WTC11 (cell line): Measurements from ENCODE around the gene COL4A2. TPM values are rescaled to one million over a fixed set of nuclear protein-coding genes. Genes with fewer than 3 reads are reported as not detected.

ENCODE experiments used
- ATAC-seq: fragments of 200-7000 bp; cut with Tn5 transposase; 2 replicates; pipeline ENCODE4 v1.10.0; 2021; ENCODE audit warnings: mild to moderate bottlenecking, moderate library complexity
- CTCF ChIA-PET: fragments of 300-600 bp; sonication (Branson Sonifier 250); formaldehyde crosslinking; loops from one replicate; lab custom pipeline; 2021; ENCODE audit warnings: antibody characterized with exemption; lab: Charles Lee
- POLR2A ChIA-PET: fragments of 350-600 bp; sonication (Branson Sonifier 250); formaldehyde crosslinking; loops from one replicate; lab custom pipeline; 2021; ENCODE audit warnings: antibody characterized with exemption; lab: Charles Lee
- DNase-seq: peaks from one replicate; pipeline ENCODE4 v3.0.0; 2021; ENCODE audit warnings: low spot score
- H3K27ac Mint-ChIP-seq: 2 replicates; pipeline ENCODE4 v1.8.0; 2021; ENCODE audit warnings: mixed read lengths
- H3K27me3 Mint-ChIP-seq: 2 replicates; pipeline ENCODE4 v1.8.0; 2021; ENCODE audit warnings: low read depth, mild to moderate bottlenecking, moderate library complexity, mixed read lengths
- H3K36me3 Mint-ChIP-seq: 2 replicates; pipeline ENCODE4 v1.8.0; 2021; ENCODE audit warnings: mixed read lengths
- H3K4me1 Mint-ChIP-seq: 2 replicates; pipeline ENCODE4 v1.8.0; 2022; ENCODE audit warnings: mixed read lengths
- H3K4me3 Mint-ChIP-seq: 2 replicates; pipeline ENCODE4 v1.8.0; 2021; ENCODE audit warnings: mild to moderate bottlenecking, moderate library complexity, mixed read lengths
- H3K9me3 Mint-ChIP-seq: 2 replicates; pipeline ENCODE4 v1.8.0; 2021; ENCODE audit warnings: mixed read lengths
- CBFB ChIP-seq: sonication (generic); formaldehyde crosslinking; IDR thresholded peaks from 2 replicates; pipeline ENCODE4 v1.8.1; 2022; ENCODE audit warnings: mild to moderate bottlenecking, low read depth, missing genetic modification reagents
- CDX4 ChIP-seq: fragments of 250-450 bp; sonication (Bioruptor Pico); IDR thresholded peaks from 2 replicates; pipeline ENCODE4 v1.9.0; 2021; ENCODE audit warnings: moderate library complexity, mild to moderate bottlenecking, inconsistent platforms, borderline replicate concordance
- CREB1 ChIP-seq: sonication (generic); formaldehyde crosslinking; IDR thresholded peaks from 2 replicates; pipeline ENCODE4 v1.8.0; 2023; ENCODE audit warnings: mild to moderate bottlenecking, missing genetic modification reagents
- CREM ChIP-seq: sonication (generic); formaldehyde crosslinking; IDR thresholded peaks from 2 replicates; pipeline ENCODE4 v1.8.1; 2022; ENCODE audit warnings: mild to moderate bottlenecking, missing genetic modification reagents, moderate library complexity
- HMGA2 ChIP-seq: fragments of 250-450 bp; sonication (Bioruptor Pico); IDR thresholded peaks from 2 replicates; pipeline ENCODE4 v1.4.0; 2021; ENCODE audit warnings: mild to moderate bottlenecking, moderate library complexity
- JUN ChIP-seq: sonication (generic); formaldehyde crosslinking; IDR thresholded peaks from 2 replicates; pipeline ENCODE4 v1.8.0; 2023; ENCODE audit warnings: mild to moderate bottlenecking, missing genetic modification reagents
- KAT7 ChIP-seq: sonication (generic); formaldehyde crosslinking; IDR thresholded peaks from 2 replicates; pipeline ENCODE4 v1.8.1; 2023; ENCODE audit warnings: missing genetic modification reagents, mild to moderate bottlenecking, borderline replicate concordance
- NFYB ChIP-seq: sonication (generic); formaldehyde crosslinking; conservative IDR thresholded peaks from 2 replicates; pipeline ENCODE4 v1.8.0; 2022; ENCODE audit warnings: low read depth, missing genetic modification reagents
- NR1H2 ChIP-seq: sonication (generic); formaldehyde crosslinking; IDR thresholded peaks from 2 replicates; pipeline ENCODE4 v1.9.0; 2021; ENCODE audit warnings: mild to moderate bottlenecking, moderate library complexity, missing genetic modification reagents
- PREB ChIP-seq: sonication (generic); formaldehyde crosslinking; IDR thresholded peaks from 2 replicates; pipeline ENCODE4 v1.8.1; 2022; ENCODE audit warnings: mild to moderate bottlenecking, missing genetic modification reagents, moderate library complexity, borderline replicate concordance
- RORB ChIP-seq: fragments of 250-450 bp; sonication (Bioruptor Pico); IDR thresholded peaks from 2 replicates; pipeline ENCODE4 v1.9.0; 2021; ENCODE audit warnings: mild to moderate bottlenecking
- SMAD3 ChIP-seq: sonication (generic); formaldehyde crosslinking; IDR thresholded peaks from 2 replicates; pipeline ENCODE4 v1.8.0; 2022; ENCODE audit warnings: missing genetic modification reagents, mild to moderate bottlenecking, borderline replicate concordance
- ZNF317 ChIP-seq: sonication (generic); formaldehyde crosslinking; IDR thresholded peaks from 2 replicates; pipeline ENCODE4 v1.8.1; 2023; ENCODE audit warnings: low read depth, mild to moderate bottlenecking, moderate library complexity, missing genetic modification reagents, borderline replicate concordance
- ZNF425 ChIP-seq: fragments of 250-450 bp; sonication (Bioruptor Pico); conservative IDR thresholded peaks from 2 replicates; pipeline ENCODE4 v1.9.0; 2021; ENCODE audit warnings: mild to moderate bottlenecking
- total RNA-seq: library from RNA; stranded (reverse); gene quantifications from 3 replicates; pipeline ENCODE4 v1.2.3, GENCODE V29; 2021
- TF ChIP-seq, protein P1 (sequence below): fragments of 250-450 bp; sonication (Bioruptor Pico); IDR thresholded peaks from 2 replicates; pipeline ENCODE4 v2.1.2; 2022; ENCODE audit warnings: mild to moderate bottlenecking, moderate library complexity
- TF ChIP-seq, protein P2 (sequence below): sonication (generic); formaldehyde crosslinking; IDR thresholded peaks from 2 replicates; pipeline ENCODE4 v1.8.0; 2022; ENCODE audit warnings: mild to moderate bottlenecking, missing genetic modification reagents
- TF ChIP-seq, protein P3 (sequence below): sonication (generic); formaldehyde crosslinking; IDR thresholded peaks from 2 replicates; pipeline ENCODE4 v1.8.1; 2023; ENCODE audit warnings: mild to moderate bottlenecking, missing genetic modification reagents, borderline replicate concordance

Gene COL4A2
- total RNA-seq, 1 experiment from 2014 or later = 109 TPM

- H3K36me3 Mint-ChIP-seq = peaks cover 17% of the 10 kb centered on the region
- POLR2A ChIA-PET = no interaction called here
- CTCF ChIA-PET = interaction anchor here (0.6 to 0.7 kb wide), 2 partner anchors 8 to 872 kb away, joined by 3 to 4 read pairs; no protein-coding TSS in a partner anchor
- DNase-seq = no peak
- peaks cover 5% of the 10 kb centered on the region for H3K9me3 Mint-ChIP-seq
- no peak overlapping the region for H3K4me3 Mint-ChIP-seq
- no peak for TF ChIP-seq JUN
- TF ChIP-seq, all 79 proteins: peak for 0
- Mint-ChIP-seq H3K4me1 (peaks cover 30% of the 10 kb centered on the region), H3K27ac (peak overlapping the region; percentile 16; the same call in 1 of the 2 replicates), H3K27me3 (peaks cover 8% of the 10 kb centered on the region)
- no peak for ATAC-seq
Observed at GRCh38 chr13:110557082-110557481, 250.0 kb downstream of the COL4A2 start.

- Mint-ChIP-seq H3K27me3 (peaks cover 13% of the 10 kb centered on the region), H3K36me3 (peaks cover 17% of the 10 kb centered on the region), H3K9me3 (peaks cover 5% of the 10 kb centered on the region), H3K4me3 (no peak overlapping the region), H3K27ac (no peak overlapping the region), H3K4me1 (peaks cover 34% of the 10 kb centered on the region)
- ChIA-PET CTCF (interaction anchor here (0.6 to 0.7 kb wide), 2 partner anchors 9 to 871 kb away, joined by 3 to 4 read pairs; no protein-coding TSS in a partner anchor), POLR2A (no interaction called here)
- no peak for ATAC-seq
- no peak for TF ChIP-seq KAT7
- no peak for TF ChIP-seq ZNF425 (CRISPR knock-in tag)
- no peak for TF ChIP-seq CBFB (CRISPR knock-in tag)
- TF ChIP-seq, protein P1, sequence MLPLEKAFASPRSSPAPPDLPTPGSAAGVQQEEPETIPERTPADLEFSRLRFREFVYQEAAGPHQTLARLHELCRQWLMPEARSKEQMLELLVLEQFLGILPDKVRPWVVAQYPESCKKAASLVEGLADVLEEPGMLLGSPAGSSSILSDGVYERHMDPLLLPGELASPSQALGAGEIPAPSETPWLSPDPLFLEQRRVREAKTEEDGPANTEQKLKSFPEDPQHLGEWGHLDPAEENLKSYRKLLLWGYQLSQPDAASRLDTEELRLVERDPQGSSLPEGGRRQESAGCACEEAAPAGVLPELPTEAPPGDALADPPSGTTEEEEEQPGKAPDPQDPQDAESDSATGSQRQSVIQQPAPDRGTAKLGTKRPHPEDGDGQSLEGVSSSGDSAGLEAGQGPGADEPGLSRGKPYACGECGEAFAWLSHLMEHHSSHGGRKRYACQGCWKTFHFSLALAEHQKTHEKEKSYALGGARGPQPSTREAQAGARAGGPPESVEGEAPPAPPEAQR (CRISPR knock-in tag) = no peak
- TF ChIP-seq NR1H2 (CRISPR knock-in tag) = no peak
- no peak for TF ChIP-seq SMAD3 (CRISPR knock-in tag)
- TF ChIP-seq, protein P2, sequence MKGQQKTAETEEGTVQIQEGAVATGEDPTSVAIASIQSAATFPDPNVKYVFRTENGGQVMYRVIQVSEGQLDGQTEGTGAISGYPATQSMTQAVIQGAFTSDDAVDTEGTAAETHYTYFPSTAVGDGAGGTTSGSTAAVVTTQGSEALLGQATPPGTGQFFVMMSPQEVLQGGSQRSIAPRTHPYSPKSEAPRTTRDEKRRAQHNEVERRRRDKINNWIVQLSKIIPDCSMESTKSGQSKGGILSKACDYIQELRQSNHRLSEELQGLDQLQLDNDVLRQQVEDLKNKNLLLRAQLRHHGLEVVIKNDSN (CRISPR knock-in tag) = no peak
- DNase-seq = no peak
Observed at GRCh38 chr13:110557610-110558305, 250.7 kb downstream of the COL4A2 start.

DNA sequence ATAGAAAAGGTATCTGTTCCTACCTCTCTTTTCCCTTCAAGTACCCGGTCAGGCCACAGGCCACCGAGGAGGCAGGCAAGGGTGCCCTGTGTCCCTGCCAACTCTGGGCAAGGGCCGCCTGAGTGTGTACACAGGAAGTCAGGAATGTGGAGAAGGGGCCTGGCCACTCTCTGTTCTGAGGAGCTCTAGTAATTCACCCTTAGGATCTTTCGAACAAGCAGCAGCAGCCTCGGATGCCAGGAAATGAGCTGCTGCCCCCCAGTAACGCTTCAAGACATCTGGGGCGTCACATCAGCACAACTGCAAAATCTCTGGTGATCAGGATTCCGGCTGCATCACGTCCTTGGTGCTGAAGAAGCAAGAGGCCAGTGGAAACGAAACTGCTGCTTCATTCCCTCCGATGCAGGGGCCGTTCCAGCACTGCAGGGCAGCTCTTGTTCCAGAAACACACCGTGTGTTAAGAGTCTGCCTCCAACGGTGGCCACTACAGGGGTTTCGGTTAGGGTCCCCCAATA is 252.4 kb downstream of the COL4A2 start:
- Mint-ChIP-seq H3K4me3 (peak overlapping the region; percentile 92), H3K36me3 (peaks cover 17% of the 10 kb centered on the region), H3K9me3 (peaks cover 5% of the 10 kb centered on the region), H3K27ac (no peak overlapping the region), H3K4me1 (peaks cover 44% of the 10 kb centered on the region), H3K27me3 (peaks cover 15% of the 10 kb centered on the region)
- CTCF ChIA-PET = interaction anchor here (0.7 to 2.1 kb wide), 2 partner anchors 104 to 632 kb away, joined by 3 to 6 read pairs; no protein-coding TSS in a partner anchor
- no peak for DNase-seq
- TF ChIP-seq CREM (no peak), PREB (CRISPR knock-in tag) (no peak), RORB (CRISPR knock-in tag) (no peak), CBFB (CRISPR knock-in tag) (no peak), ZNF317 (CRISPR knock-in tag) (no peak), NFYB (no peak), HMGA2 (CRISPR knock-in tag) (no peak), SMAD3 (CRISPR knock-in tag) (no peak), CDX4 (CRISPR knock-in tag) (no peak), CREB1 (CRISPR knock-in tag) (no peak)
- TF ChIP-seq, protein P3, sequence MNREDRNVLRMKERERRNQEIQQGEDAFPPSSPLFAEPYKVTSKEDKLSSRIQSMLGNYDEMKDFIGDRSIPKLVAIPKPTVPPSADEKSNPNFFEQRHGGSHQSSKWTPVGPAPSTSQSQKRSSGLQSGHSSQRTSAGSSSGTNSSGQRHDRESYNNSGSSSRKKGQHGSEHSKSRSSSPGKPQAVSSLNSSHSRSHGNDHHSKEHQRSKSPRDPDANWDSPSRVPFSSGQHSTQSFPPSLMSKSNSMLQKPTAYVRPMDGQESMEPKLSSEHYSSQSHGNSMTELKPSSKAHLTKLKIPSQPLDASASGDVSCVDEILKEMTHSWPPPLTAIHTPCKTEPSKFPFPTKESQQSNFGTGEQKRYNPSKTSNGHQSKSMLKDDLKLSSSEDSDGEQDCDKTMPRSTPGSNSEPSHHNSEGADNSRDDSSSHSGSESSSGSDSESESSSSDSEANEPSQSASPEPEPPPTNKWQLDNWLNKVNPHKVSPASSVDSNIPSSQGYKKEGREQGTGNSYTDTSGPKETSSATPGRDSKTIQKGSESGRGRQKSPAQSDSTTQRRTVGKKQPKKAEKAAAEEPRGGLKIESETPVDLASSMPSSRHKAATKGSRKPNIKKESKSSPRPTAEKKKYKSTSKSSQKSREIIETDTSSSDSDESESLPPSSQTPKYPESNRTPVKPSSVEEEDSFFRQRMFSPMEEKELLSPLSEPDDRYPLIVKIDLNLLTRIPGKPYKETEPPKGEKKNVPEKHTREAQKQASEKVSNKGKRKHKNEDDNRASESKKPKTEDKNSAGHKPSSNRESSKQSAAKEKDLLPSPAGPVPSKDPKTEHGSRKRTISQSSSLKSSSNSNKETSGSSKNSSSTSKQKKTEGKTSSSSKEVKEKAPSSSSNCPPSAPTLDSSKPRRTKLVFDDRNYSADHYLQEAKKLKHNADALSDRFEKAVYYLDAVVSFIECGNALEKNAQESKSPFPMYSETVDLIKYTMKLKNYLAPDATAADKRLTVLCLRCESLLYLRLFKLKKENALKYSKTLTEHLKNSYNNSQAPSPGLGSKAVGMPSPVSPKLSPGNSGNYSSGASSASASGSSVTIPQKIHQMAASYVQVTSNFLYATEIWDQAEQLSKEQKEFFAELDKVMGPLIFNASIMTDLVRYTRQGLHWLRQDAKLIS (CRISPR knock-in tag) = no peak
- ATAC-seq = no peak
- POLR2A ChIA-PET = no interaction called here
